ENCODE results near the gene RAB31.

RAB31 gene

GRCh38 chr18:9738266-9738969 is 30.3 kb downstream of the RAB31 start:
- H3K4me3 ChIP-seq (ENCODE audit: low read length in 2 of 2) = no peak overlapping the region
- H3K9me3 ChIP-seq (ENCODE audit: control insufficient read depth in 2 of 2, low read length in 2 of 2) = no peaks in the 10 kb centered on the region
- H3K36me3 ChIP-seq (ENCODE audit: control insufficient read depth in 2 of 2, insufficient read depth in 2 of 2, low read length in 2 of 2) = peaks cover 0 to 2% of the 10 kb centered on the region in 2 donors
- H3K27ac ChIP-seq (ENCODE audit: low read length) = no peak overlapping the region
- H3K9ac ChIP-seq (ENCODE audit: low read length in 2 of 2) = no peak overlapping the region
- H3K27me3 ChIP-seq (ENCODE audit: control insufficient read depth in 1 of 2, insufficient read depth in 2 of 2, low read length in 2 of 2) = no peaks in the 10 kb centered on the region
- peaks cover 26% of the 10 kb centered on the region for H3K4me1 ChIP-seq (ENCODE audit: control insufficient read depth, insufficient read depth, low read length)

GRCh38 chr18:9739516-9739915 is 31.4 kb downstream of the RAB31 start:
- Histone ChIP-seq H3K27me3 (ENCODE audit: control insufficient read depth in 1 of 2, insufficient read depth in 2 of 2, low read length in 2 of 2) (no peaks in the 10 kb centered on the region), H3K36me3 (ENCODE audit: control insufficient read depth in 2 of 2, insufficient read depth in 2 of 2, low read length in 2 of 2) (no peaks in the 10 kb centered on the region), H3K4me3 (ENCODE audit: low read length in 2 of 2) (no peak overlapping the region), H3K27ac (ENCODE audit: low read length) (no peak overlapping the region), H3K4me1 (ENCODE audit: control insufficient read depth, insufficient read depth, low read length) (peaks cover 28% of the 10 kb centered on the region), H3K9me3 (ENCODE audit: control insufficient read depth in 2 of 2, low read length in 2 of 2) (no peaks in the 10 kb centered on the region), H3K9ac (ENCODE audit: low read length in 2 of 2) (no peak overlapping the region)

- Histone ChIP-seq H3K4me1 (ENCODE audit: control insufficient read depth, insufficient read depth, low read length) (peaks cover 28% of the 10 kb centered on the region), H3K27me3 (ENCODE audit: control insufficient read depth in 1 of 2, insufficient read depth in 2 of 2, low read length in 2 of 2) (no peaks in the 10 kb centered on the region), H3K9ac (ENCODE audit: low read length in 2 of 2) (no peak overlapping the region), H3K4me3 (ENCODE audit: low read length in 2 of 2) (no peak overlapping the region), H3K9me3 (ENCODE audit: control insufficient read depth in 2 of 2, low read length in 2 of 2) (no peaks in the 10 kb centered on the region), H3K36me3 (ENCODE audit: control insufficient read depth in 2 of 2, insufficient read depth in 2 of 2, low read length in 2 of 2) (no peaks in the 10 kb centered on the region), H3K27ac (ENCODE audit: low read length) (no peak overlapping the region)
Observed at GRCh38 chr18:9740071-9740470, 32.0 kb downstream of the RAB31 start.

- Histone ChIP-seq H3K9me3 (ENCODE audit: control insufficient read depth in 2 of 2, low read length in 2 of 2) (no peaks in the 10 kb centered on the region), H3K27ac (ENCODE audit: low read length) (no peak overlapping the region), H3K9ac (ENCODE audit: low read length in 2 of 2) (no peak overlapping the region), H3K4me3 (ENCODE audit: low read length in 2 of 2) (no peak overlapping the region), H3K4me1 (ENCODE audit: control insufficient read depth, insufficient read depth, low read length) (peaks cover 28% of the 10 kb centered on the region), H3K36me3 (ENCODE audit: control insufficient read depth in 2 of 2, insufficient read depth in 2 of 2, low read length in 2 of 2) (no peaks in the 10 kb centered on the region), H3K27me3 (ENCODE audit: control insufficient read depth in 1 of 2, insufficient read depth in 2 of 2, low read length in 2 of 2) (no peaks in the 10 kb centered on the region)
Observed at GRCh38 chr18:9741406-9741792, 33.3 kb downstream of the RAB31 start.

GRCh38 chr18:9741793-9742523 is 33.9 kb downstream of the RAB31 start:
- no peaks in the 10 kb centered on the region for H3K36me3 ChIP-seq (ENCODE audit: control insufficient read depth in 2 of 2, insufficient read depth in 2 of 2, low read length in 2 of 2)
- H3K27ac ChIP-seq (ENCODE audit: low read length) = peak overlapping the region; percentile 13
- H3K4me3 ChIP-seq (ENCODE audit: low read length in 2 of 2) = peak overlapping the region in 1 of 2 donors; percentile 59
- H3K9me3 ChIP-seq (ENCODE audit: control insufficient read depth in 2 of 2, low read length in 2 of 2) = no peaks in the 10 kb centered on the region
- H3K9ac ChIP-seq (ENCODE audit: low read length in 2 of 2) = no peak overlapping the region
- peaks cover 28% of the 10 kb centered on the region for H3K4me1 ChIP-seq (ENCODE audit: control insufficient read depth, insufficient read depth, low read length)
- H3K27me3 ChIP-seq (ENCODE audit: control insufficient read depth in 1 of 2, insufficient read depth in 2 of 2, low read length in 2 of 2) = no peaks in the 10 kb centered on the region

- H3K9ac ChIP-seq (ENCODE audit: low read length in 2 of 2) = no peak overlapping the region
- no peaks in the 10 kb centered on the region for H3K9me3 ChIP-seq (ENCODE audit: control insufficient read depth in 2 of 2, low read length in 2 of 2)
- peak overlapping the region; percentile 27 to 59 for H3K4me3 ChIP-seq (ENCODE audit: low read length in 2 of 2)
- H3K36me3 ChIP-seq (ENCODE audit: control insufficient read depth in 2 of 2, insufficient read depth in 2 of 2, low read length in 2 of 2) = no peaks in the 10 kb centered on the region
- no peaks in the 10 kb centered on the region for H3K27me3 ChIP-seq (ENCODE audit: control insufficient read depth in 1 of 2, insufficient read depth in 2 of 2, low read length in 2 of 2)
- peak overlapping the region; percentile 13 for H3K27ac ChIP-seq (ENCODE audit: low read length)
- peaks cover 26% of the 10 kb centered on the region for H3K4me1 ChIP-seq (ENCODE audit: control insufficient read depth, insufficient read depth, low read length)
Observed at GRCh38 chr18:9742524-9743131, 34.5 kb downstream of the RAB31 start.

GRCh38 chr18:9743200-9744016 is 35.3 kb downstream of the RAB31 start:
- Histone ChIP-seq H3K36me3 (ENCODE audit: control insufficient read depth in 2 of 2, insufficient read depth in 2 of 2, low read length in 2 of 2) (no peaks in the 10 kb centered on the region), H3K27ac (ENCODE audit: low read length) (no peak overlapping the region), H3K27me3 (ENCODE audit: control insufficient read depth in 1 of 2, insufficient read depth in 2 of 2, low read length in 2 of 2) (no peaks in the 10 kb centered on the region), H3K4me1 (ENCODE audit: control insufficient read depth, insufficient read depth, low read length) (peaks cover 20% of the 10 kb centered on the region), H3K9me3 (ENCODE audit: control insufficient read depth in 2 of 2, low read length in 2 of 2) (no peaks in the 10 kb centered on the region), H3K9ac (ENCODE audit: low read length in 2 of 2) (no peak overlapping the region), H3K4me3 (ENCODE audit: low read length in 2 of 2) (no peak overlapping the region)

- H3K9ac ChIP-seq (ENCODE audit: low read length in 2 of 2) = no peak overlapping the region
- H3K27ac ChIP-seq (ENCODE audit: low read length) = no peak overlapping the region
- H3K36me3 ChIP-seq (ENCODE audit: control insufficient read depth in 2 of 2, insufficient read depth in 2 of 2, low read length in 2 of 2) = no peaks in the 10 kb centered on the region
- H3K4me3 ChIP-seq (ENCODE audit: low read length in 2 of 2) = no peak overlapping the region
- H3K27me3 ChIP-seq (ENCODE audit: control insufficient read depth in 1 of 2, insufficient read depth in 2 of 2, low read length in 2 of 2) = no peaks in the 10 kb centered on the region
- no peaks in the 10 kb centered on the region for H3K9me3 ChIP-seq (ENCODE audit: control insufficient read depth in 2 of 2, low read length in 2 of 2)
- H3K4me1 ChIP-seq (ENCODE audit: control insufficient read depth, insufficient read depth, low read length) = peaks cover 16% of the 10 kb centered on the region
Observed at GRCh38 chr18:9746958-9747357, 38.9 kb downstream of the RAB31 start.

- Histone ChIP-seq H3K4me3 (ENCODE audit: low read length in 2 of 2) (no peak overlapping the region), H3K27ac (ENCODE audit: low read length) (no peak overlapping the region), H3K4me1 (ENCODE audit: control insufficient read depth, insufficient read depth, low read length) (peaks cover 2% of the 10 kb centered on the region), H3K9me3 (ENCODE audit: control insufficient read depth in 2 of 2, low read length in 2 of 2) (no peaks in the 10 kb centered on the region), H3K27me3 (ENCODE audit: control insufficient read depth in 1 of 2, insufficient read depth in 2 of 2, low read length in 2 of 2) (no peaks in the 10 kb centered on the region), H3K9ac (ENCODE audit: low read length in 2 of 2) (no peak overlapping the region), H3K36me3 (ENCODE audit: control insufficient read depth in 2 of 2, insufficient read depth in 2 of 2, low read length in 2 of 2) (no peaks in the 10 kb centered on the region)
Observed at GRCh38 chr18:9749611-9750010, 41.5 kb downstream of the RAB31 start.

- Histone ChIP-seq H3K27ac (ENCODE audit: low read length) (no peak overlapping the region), H3K9ac (ENCODE audit: low read length in 2 of 2) (no peak overlapping the region), H3K36me3 (ENCODE audit: control insufficient read depth in 2 of 2, insufficient read depth in 2 of 2, low read length in 2 of 2) (no peaks in the 10 kb centered on the region), H3K4me1 (ENCODE audit: control insufficient read depth, insufficient read depth, low read length) (peaks cover 2% of the 10 kb centered on the region), H3K9me3 (ENCODE audit: control insufficient read depth in 2 of 2, low read length in 2 of 2) (no peaks in the 10 kb centered on the region), H3K27me3 (ENCODE audit: control insufficient read depth in 1 of 2, insufficient read depth in 2 of 2, low read length in 2 of 2) (no peaks in the 10 kb centered on the region), H3K4me3 (ENCODE audit: low read length in 2 of 2) (no peak overlapping the region)
Observed at GRCh38 chr18:9750112-9750511, 42.0 kb downstream of the RAB31 start.
